Hepatic stellate cell (primary cell): ENCODE measurements around the gene CXCL1.
"Not testable (repeated sequence)": the region's sequence is repeated elsewhere in the genome, so short reads cannot be mapped to it uniquely, and the experiment has no call there.

Experiments
- DNase-seq: peaks from one replicate; pipeline ENCODE4 v3.0.0; 2011; ENCODE audit warnings: low spot score

Gene CXCL1

GRCh38 chr4:73883306-73883705 lies 14.1 kb downstream of the CXCL1 start:
- no peak for DNase-seq

GRCh38 chr4:73885574-73886267 lies 16.5 kb downstream of the CXCL1 start:
- no peak for DNase-seq

GRCh38 chr4:73891326-73891725 lies 22.1 kb downstream of the CXCL1 start:
- DNase-seq = no peak

- DNase-seq = no peak
These were observed 22.7 kb downstream of the CXCL1 start for GRCh38 chr4:73891739-73892405.

- DNase-seq = no peak
These were observed 23.8 kb downstream of the CXCL1 start for GRCh38 chr4:73892966-73893365.

- no peak for DNase-seq
These were observed 24.8 kb downstream of the CXCL1 start for GRCh38 chr4:73894001-73894400.

- DNase-seq = no peak
These were observed 26.3 kb downstream of the CXCL1 start for GRCh38 chr4:73895201-73896175.

GRCh38 chr4:73896416-73896815 lies 27.2 kb downstream of the CXCL1 start:
- no peak for DNase-seq

GRCh38 chr4:73897380-73898136 lies 28.4 kb downstream of the CXCL1 start:
- no peak for DNase-seq

GRCh38 chr4:73899338-73899737 lies 30.1 kb downstream of the CXCL1 start:
- DNase-seq = not testable (repeated sequence)

- no peak for DNase-seq
These were observed 31.8 kb downstream of the CXCL1 start for GRCh38 chr4:73901031-73901430.

GRCh38 chr4:73902038-73902637 lies 32.9 kb downstream of the CXCL1 start:
- no peak for DNase-seq

- no peak for DNase-seq
These were observed 33.8 kb downstream of the CXCL1 start for GRCh38 chr4:73902817-73903547.

GRCh38 chr4:73904491-73904890 lies 35.3 kb downstream of the CXCL1 start:
- no peak for DNase-seq

GRCh38 chr4:73908965-73909364 lies 39.8 kb downstream of the CXCL1 start:
- no peak for DNase-seq

GRCh38 chr4:73911746-73912145 lies 42.6 kb downstream of the CXCL1 start:
- DNase-seq = no peak

- no peak for DNase-seq
These were observed 43.0 kb downstream of the CXCL1 start for GRCh38 chr4:73912191-73912590.

GRCh38 chr4:73914071-73914470 lies 44.9 kb downstream of the CXCL1 start:
- DNase-seq = no peak

GRCh38 chr4:73916172-73916925 lies 47.2 kb downstream of the CXCL1 start:
- DNase-seq = no peak

GRCh38 chr4:73917081-73917501 lies 47.9 kb downstream of the CXCL1 start:
- DNase-seq = peak; percentile 64
